ENCODE measurements around the gene ANKMY1.

The ANKMY1 gene

DNA sequence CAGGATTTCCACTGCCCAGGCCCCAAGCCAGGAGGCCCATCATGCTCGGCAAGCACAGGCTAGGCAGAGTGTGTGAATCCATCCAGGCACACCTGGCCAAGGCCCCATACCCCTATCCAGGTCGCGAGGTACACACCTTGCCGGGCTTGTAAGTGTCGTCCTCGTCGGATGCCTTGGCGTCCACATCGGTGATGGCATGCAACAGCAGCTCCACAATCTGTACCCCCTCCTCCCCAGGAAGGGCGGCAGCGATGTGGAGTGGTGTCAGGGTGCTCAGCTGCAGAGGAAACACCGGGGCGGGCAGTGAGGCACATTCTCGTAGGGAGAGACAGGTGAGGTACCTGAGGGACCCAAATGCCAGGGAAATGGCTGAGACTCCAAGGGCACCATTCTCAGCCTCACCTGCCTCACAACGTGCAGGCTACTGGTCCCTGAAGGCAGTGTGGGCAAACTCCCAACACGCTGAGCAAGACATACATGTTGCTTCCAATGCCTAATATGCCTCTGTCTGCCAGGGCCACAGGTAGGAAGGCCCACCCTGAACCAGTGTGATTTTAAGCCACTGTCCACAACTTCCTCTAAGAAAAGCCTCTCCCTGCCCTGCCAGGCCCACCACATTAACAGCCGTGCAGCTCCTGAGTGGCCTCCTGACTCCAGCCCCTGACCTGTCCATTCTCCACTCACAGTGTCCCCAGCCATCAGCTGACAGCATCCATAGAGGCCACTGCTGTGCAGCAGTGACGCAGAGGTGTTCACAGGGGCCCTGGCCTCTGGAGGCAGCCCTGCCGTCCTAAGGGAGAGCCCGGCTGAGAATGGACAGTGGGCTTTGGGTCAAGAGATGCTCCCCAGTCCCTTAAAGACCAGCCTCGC, 44.9 kb downstream of the ANKMY1 start:
- Histone ChIP-seq H3K36me3 (ENCODE audit: control insufficient read depth in 5 of 5, insufficient read depth in 5 of 5, low read length in 5 of 5) (peaks cover 0 to 29% (median 7%) of the 10 kb centered on the region in 5 donors), H3K27ac (ENCODE audit: low read depth, low read length) (no peak overlapping the region), H3K9ac (ENCODE audit: low read length in 5 of 5) (no peak overlapping the region)

DNA sequence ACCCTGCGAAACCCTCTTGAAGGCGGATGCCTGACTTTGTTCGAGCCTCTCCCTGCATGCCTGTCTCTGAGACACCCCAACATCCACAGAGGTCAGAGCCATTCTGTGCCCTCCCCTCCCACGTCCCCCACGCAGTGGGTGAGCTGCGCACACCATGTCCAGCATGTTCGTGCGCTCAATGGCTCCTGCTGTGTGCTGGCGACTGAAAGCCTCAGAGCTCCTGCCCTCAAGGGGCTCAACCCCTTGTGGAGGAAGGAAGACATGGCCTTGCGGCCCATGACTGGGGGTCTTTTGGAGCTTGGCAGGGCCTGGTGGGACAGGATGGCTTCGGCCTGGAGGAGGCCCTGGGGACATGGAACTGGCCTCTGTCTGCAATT, 45.7 kb downstream of the ANKMY1 start:
- Histone ChIP-seq H3K4me3 (ENCODE audit: low read depth in 1 of 5, low read length in 5 of 5) (no peak overlapping the region), H3K27ac (ENCODE audit: low read depth, low read length) (no peak overlapping the region), H3K36me3 (ENCODE audit: control insufficient read depth in 5 of 5, insufficient read depth in 5 of 5, low read length in 5 of 5) (peaks cover 0 to 29% (median 7%) of the 10 kb centered on the region in 5 donors), H3K9ac (ENCODE audit: low read length in 5 of 5) (no peak overlapping the region), H3K27me3 (ENCODE audit: control insufficient read depth in 5 of 5, insufficient read depth in 4 of 5, low read length in 5 of 5) (no peaks in the 10 kb centered on the region), H3K4me1 (ENCODE audit: control insufficient read depth in 5 of 5, insufficient read depth in 5 of 5, low read length in 5 of 5) (peaks cover 0 to 10% (median 5%) of the 10 kb centered on the region in 5 donors), H3K9me3 (ENCODE audit: control insufficient read depth in 5 of 5, low read length in 5 of 5) (no peaks in the 10 kb centered on the region)

More for the DNA sequence above, 44.9 kb downstream of the ANKMY1 start:
- Histone ChIP-seq H3K4me1 (ENCODE audit: control insufficient read depth in 5 of 5, insufficient read depth in 5 of 5, low read length in 5 of 5) (peaks cover 0 to 10% (median 5%) of the 10 kb centered on the region in 5 donors), H3K4me3 (ENCODE audit: low read depth in 1 of 5, low read length in 5 of 5) (no peak overlapping the region), H3K9me3 (ENCODE audit: control insufficient read depth in 5 of 5, low read length in 5 of 5) (no peaks in the 10 kb centered on the region), H3K27me3 (ENCODE audit: control insufficient read depth in 5 of 5, insufficient read depth in 4 of 5, low read length in 5 of 5) (no peaks in the 10 kb centered on the region)

DNA sequence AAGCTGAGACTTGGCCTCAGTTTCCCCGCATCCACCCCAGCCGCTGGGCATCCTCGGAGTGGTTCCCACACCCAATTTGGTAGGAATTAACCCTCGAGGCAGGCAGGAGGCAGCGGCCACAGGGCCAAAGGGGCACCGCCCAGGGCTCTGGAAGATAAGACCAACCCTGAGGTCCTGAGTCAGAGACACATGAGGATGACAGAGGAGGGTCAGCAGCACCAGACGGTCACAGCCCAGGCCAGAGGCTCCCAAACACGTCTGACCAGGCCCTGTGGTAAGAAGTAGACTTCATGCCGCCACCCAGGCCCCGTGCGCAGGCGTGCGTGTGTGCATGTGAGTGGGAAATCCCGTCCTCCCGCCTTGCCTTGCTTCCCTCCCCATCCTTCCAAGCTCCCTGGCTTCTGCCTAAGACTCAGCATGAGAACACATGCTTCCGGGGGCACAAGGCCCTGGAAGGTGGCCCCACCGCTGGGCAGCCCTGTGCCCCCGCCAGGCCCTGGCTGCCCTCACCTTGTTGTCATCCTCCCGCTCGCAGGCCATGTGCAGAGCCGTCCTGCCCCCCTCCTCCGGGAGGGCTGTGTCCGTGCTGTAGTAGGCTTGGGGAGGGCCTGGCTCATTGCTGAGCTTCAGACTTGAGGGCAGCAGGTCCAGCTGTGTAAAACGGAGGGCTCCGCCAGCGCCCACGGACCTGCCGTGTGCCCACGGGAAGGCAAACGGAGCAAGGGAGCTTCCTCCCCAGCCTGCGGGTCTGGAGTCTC, 46.3 kb downstream of the ANKMY1 start:
- H3K36me3 ChIP-seq (ENCODE audit: control insufficient read depth in 5 of 5, insufficient read depth in 5 of 5, low read length in 5 of 5), result peaks cover 0 to 29% (median 7%) of the 10 kb centered on the region in 5 donors
- H3K27me3 ChIP-seq (ENCODE audit: control insufficient read depth in 5 of 5, insufficient read depth in 4 of 5, low read length in 5 of 5), result no peaks in the 10 kb centered on the region
- no peak overlapping the region for H3K9ac ChIP-seq (ENCODE audit: low read length in 5 of 5)
- no peaks in the 10 kb centered on the region for H3K9me3 ChIP-seq (ENCODE audit: control insufficient read depth in 5 of 5, low read length in 5 of 5)
- H3K4me3 ChIP-seq (ENCODE audit: low read depth in 1 of 5, low read length in 5 of 5), result no peak overlapping the region
- H3K4me1 ChIP-seq (ENCODE audit: control insufficient read depth in 5 of 5, insufficient read depth in 5 of 5, low read length in 5 of 5), result peaks cover 0 to 10% (median 5%) of the 10 kb centered on the region in 5 donors
- H3K27ac ChIP-seq (ENCODE audit: low read depth, low read length), result no peak overlapping the region

DNA sequence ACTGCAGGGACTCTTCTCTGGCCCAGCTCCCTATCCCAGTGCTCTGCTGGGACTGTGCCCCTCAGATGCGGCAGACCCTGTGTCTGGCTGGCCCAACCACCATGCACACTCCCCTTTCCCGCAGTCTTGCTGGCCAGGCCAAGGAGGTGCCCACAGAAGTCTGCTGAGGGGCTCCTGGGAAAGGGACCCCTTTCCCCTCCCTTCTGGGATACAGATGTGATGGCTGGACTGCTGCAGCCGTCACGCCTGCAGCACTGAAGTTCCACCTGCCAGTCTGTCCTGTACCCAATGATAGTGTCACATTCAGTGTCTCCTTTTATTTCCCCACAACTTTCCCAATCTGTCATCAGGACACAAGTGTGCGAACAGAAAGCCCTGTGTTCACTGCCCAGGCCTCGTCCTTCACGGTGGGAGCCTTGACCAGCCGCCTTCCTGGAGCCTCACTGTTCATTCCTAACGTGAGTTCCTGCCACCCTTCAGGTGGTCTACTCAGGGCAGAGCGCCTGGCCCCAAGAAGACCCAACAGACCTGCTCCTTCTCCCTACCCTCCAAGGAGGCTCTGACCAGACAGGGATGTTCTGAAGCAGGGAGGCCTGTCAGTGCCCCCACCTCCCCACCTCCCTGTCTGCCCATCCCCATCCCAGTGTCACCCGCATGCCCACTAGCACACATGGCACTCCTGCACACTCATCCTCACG, 47.1 kb downstream of the ANKMY1 start:
- Histone ChIP-seq H3K27me3 (ENCODE audit: control insufficient read depth in 5 of 5, insufficient read depth in 4 of 5, low read length in 5 of 5) (no peaks in the 10 kb centered on the region), H3K27ac (ENCODE audit: low read depth, low read length) (no peak overlapping the region), H3K9ac (ENCODE audit: low read length in 5 of 5) (no peak overlapping the region), H3K4me1 (ENCODE audit: control insufficient read depth in 5 of 5, insufficient read depth in 5 of 5, low read length in 5 of 5) (peaks cover 0 to 10% (median 5%) of the 10 kb centered on the region in 5 donors), H3K36me3 (ENCODE audit: control insufficient read depth in 5 of 5, insufficient read depth in 5 of 5, low read length in 5 of 5) (peaks cover 0 to 29% (median 7%) of the 10 kb centered on the region in 5 donors), H3K4me3 (ENCODE audit: low read depth in 1 of 5, low read length in 5 of 5) (no peak overlapping the region), H3K9me3 (ENCODE audit: control insufficient read depth in 5 of 5, low read length in 5 of 5) (no peaks in the 10 kb centered on the region)

DNA sequence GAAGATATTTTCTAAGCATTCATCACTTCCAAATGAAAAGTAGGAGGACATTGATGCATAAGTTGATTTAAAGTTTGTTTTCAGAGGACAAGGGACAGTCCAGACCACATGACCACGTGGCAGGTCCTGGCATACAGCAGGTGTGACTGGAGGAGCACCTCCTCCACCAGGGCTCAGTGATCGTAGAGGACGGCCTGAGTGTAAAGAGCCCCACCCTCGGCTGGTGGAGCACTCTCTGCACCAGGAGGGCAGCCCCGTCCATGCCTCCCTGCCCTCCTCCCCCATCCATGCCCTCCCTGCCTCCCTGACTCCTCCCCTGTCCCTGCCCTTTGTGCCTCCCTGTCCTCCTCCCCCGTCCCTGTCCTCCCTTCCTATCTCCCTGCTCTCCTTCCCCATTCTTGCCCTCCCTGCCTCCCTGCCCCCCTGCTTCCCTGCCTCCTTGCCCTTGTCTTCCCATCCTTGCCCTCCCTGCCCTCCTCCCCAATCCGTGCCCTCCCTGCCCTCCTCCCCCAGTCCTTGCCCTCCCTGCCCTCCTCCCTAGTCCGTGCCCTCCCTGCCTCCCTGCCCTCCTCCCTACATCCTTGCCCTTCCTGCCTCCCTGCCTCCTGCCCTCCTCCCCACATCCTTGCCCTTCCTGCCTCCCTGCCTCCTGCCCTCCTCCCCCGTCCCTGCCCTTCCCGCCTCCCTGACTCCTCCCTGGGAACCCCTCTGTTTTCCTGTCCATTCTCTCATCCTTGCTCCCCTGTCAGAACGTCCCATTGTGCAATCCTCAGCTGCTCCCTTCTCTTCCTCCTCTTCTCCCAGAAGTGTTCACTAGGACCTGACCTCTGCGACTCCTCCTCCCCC, 47.9 kb downstream of the ANKMY1 start:
- Histone ChIP-seq H3K27me3 (ENCODE audit: control insufficient read depth in 5 of 5, insufficient read depth in 4 of 5, low read length in 5 of 5) (no peaks in the 10 kb centered on the region), H3K4me1 (ENCODE audit: control insufficient read depth in 5 of 5, insufficient read depth in 5 of 5, low read length in 5 of 5) (peaks cover 0 to 10% (median 5%) of the 10 kb centered on the region in 5 donors), H3K9me3 (ENCODE audit: control insufficient read depth in 5 of 5, low read length in 5 of 5) (no peaks in the 10 kb centered on the region), H3K36me3 (ENCODE audit: control insufficient read depth in 5 of 5, insufficient read depth in 5 of 5, low read length in 5 of 5) (peaks cover 0 to 29% (median 7%) of the 10 kb centered on the region in 5 donors), H3K27ac (ENCODE audit: low read depth, low read length) (no peak overlapping the region), H3K9ac (ENCODE audit: low read length in 5 of 5) (no peak overlapping the region), H3K4me3 (ENCODE audit: low read depth in 1 of 5, low read length in 5 of 5) (no peak overlapping the region)

DNA sequence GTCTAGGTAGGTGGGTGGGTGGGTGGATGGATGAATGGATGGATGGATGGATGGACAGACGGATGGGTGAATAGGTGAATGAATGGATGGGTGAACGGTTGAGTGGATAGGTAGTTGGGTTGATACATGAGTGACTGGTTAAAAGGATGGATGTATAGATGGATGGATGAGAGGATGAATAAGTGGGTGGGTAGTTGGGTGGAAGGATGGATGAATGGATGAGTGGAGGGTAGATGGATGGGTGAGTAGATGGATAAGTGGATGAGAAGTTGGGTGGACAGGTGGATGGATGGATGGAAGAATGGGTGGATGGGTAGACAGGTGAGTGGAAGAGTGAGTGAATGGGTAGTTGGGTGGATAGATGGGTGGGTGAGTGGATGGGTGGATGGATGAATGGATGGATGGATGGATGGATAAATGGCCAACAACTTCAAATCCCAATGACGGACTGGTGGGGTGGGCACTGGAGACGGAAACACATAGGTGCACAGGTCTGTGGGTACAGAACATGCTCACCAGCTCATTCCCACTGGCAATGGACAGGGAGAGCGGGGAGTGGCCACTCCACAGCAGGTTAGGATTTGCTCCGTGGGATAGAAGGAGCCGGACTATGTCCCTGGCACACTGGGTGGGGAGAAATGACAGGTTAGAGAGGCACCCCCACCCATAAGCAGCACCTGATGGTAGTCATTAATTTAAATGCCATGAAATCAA, 48.8 kb downstream of the ANKMY1 start:
- H3K27ac ChIP-seq (ENCODE audit: low read depth, low read length), result no peak overlapping the region
- no peaks in the 10 kb centered on the region for H3K27me3 ChIP-seq (ENCODE audit: control insufficient read depth in 5 of 5, insufficient read depth in 4 of 5, low read length in 5 of 5)
- H3K4me3 ChIP-seq (ENCODE audit: low read depth in 1 of 5, low read length in 5 of 5), result no peak overlapping the region
- H3K9me3 ChIP-seq (ENCODE audit: control insufficient read depth in 5 of 5, low read length in 5 of 5), result no peaks in the 10 kb centered on the region
- peaks cover 0 to 5% (median 4%) of the 10 kb centered on the region in 5 donors for H3K4me1 ChIP-seq (ENCODE audit: control insufficient read depth in 5 of 5, insufficient read depth in 5 of 5, low read length in 5 of 5)
- H3K36me3 ChIP-seq (ENCODE audit: control insufficient read depth in 5 of 5, insufficient read depth in 5 of 5, low read length in 5 of 5), result peaks cover 0 to 31% (median 7%) of the 10 kb centered on the region in 5 donors
- H3K9ac ChIP-seq (ENCODE audit: low read length in 5 of 5), result no peak overlapping the region

DNA sequence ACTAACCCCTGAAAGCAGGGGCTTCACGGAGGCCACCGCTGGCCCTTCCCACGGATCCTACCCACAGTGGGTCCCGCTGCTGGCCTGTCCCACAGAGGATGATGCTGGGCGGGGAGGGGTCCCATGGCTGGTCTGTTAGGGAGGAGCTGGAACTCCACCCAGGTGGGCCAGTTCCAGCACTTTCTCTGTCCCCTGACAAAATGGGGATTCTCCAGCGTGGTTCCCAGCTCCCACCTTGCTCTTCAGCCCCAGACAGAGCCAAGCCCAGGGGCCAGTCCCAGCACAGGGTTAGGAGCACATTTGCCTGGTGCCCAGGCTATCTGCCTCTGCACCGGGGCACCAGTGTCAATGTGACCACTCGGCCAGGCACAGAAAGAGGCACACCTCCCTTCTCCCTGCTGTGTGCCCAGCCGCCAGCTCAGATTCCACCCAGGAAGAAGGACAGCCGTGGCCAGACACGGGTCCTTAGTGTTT, 50.0 kb downstream of the ANKMY1 start:
- Histone ChIP-seq H3K9ac (ENCODE audit: low read length in 5 of 5) (no peak overlapping the region), H3K27me3 (ENCODE audit: control insufficient read depth in 5 of 5, insufficient read depth in 4 of 5, low read length in 5 of 5) (no peaks in the 10 kb centered on the region), H3K27ac (ENCODE audit: low read depth, low read length) (no peak overlapping the region), H3K36me3 (ENCODE audit: control insufficient read depth in 5 of 5, insufficient read depth in 5 of 5, low read length in 5 of 5) (peaks cover 0 to 32% (median 7%) of the 10 kb centered on the region in 5 donors), H3K4me3 (ENCODE audit: low read depth in 1 of 5, low read length in 5 of 5) (no peak overlapping the region), H3K4me1 (ENCODE audit: control insufficient read depth in 5 of 5, insufficient read depth in 5 of 5, low read length in 5 of 5) (no peaks in the 10 kb centered on the region), H3K9me3 (ENCODE audit: control insufficient read depth in 5 of 5, low read length in 5 of 5) (no peaks in the 10 kb centered on the region)

DNA sequence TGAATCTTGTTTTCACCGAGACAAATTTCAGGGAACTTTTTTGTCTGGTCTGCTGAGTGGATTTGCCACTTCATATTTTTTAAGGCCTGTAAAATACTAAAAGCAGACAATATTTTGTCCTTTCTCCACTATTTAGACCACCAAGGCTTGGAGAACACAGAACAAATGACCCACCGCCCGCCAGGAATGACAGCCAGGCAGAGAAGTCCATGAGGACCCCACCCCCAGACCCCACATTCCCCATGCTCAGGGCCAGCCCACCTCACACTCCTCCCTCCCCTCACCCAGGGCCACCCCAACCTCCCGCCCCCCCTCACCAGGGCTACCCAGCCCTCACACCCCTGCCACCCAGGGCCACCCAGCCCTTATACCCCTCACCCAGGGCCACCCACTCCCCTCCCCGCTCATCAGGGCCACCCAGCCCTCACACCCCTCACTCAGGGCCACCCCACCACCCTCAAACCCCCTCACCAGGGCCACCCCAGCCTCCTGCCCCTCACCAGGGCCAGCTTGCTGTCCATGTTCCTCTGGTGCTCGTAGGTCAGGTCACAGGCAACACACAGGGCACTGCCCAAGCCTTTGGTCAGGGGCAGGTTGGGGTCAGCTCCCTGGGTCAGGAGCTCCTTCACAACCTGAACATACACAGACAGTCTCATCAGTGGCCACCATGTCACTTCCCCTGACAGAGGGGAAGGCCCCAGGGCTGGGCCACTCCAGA, 50.6 kb downstream of the ANKMY1 start:
- peaks cover 0 to 26% (median 6%) of the 10 kb centered on the region in 5 donors for H3K36me3 ChIP-seq (ENCODE audit: control insufficient read depth in 5 of 5, insufficient read depth in 5 of 5, low read length in 5 of 5)
- no peaks in the 10 kb centered on the region for H3K4me1 ChIP-seq (ENCODE audit: control insufficient read depth in 5 of 5, insufficient read depth in 5 of 5, low read length in 5 of 5)
- no peaks in the 10 kb centered on the region for H3K9me3 ChIP-seq (ENCODE audit: control insufficient read depth in 5 of 5, low read length in 5 of 5)
- no peaks in the 10 kb centered on the region for H3K27me3 ChIP-seq (ENCODE audit: control insufficient read depth in 5 of 5, insufficient read depth in 4 of 5, low read length in 5 of 5)
- no peak overlapping the region for H3K27ac ChIP-seq (ENCODE audit: low read depth, low read length)
- H3K9ac ChIP-seq (ENCODE audit: low read length in 5 of 5), result no peak overlapping the region
- no peak overlapping the region for H3K4me3 ChIP-seq (ENCODE audit: low read depth in 1 of 5, low read length in 5 of 5)

Data from subcutaneous abdominal adipose tissue (tissue), 5 donors.